SK-N-MC (cell line): ENCODE measurements around the gene IL12RB1.
"Not testable (repeated sequence)": the region's sequence is repeated elsewhere in the genome, so short reads cannot be mapped to it uniquely, and the experiment has no call there.

Experiments used
- EZH2 ChIP-seq: fragments of 200-600 bp; sonication (generic); IDR thresholded peaks from one replicate; pipeline ENCODE4 v1.6.1; 2017; ENCODE audit warnings: antibody characterized with exemption
- POLR2AphosphoS5 ChIP-seq: IDR thresholded peaks from 2 replicates; pipeline ENCODE4 v1.6.1; 2012; ENCODE audit warnings: mild to moderate bottlenecking, low read depth, low read length, borderline replicate concordance

DNA sequence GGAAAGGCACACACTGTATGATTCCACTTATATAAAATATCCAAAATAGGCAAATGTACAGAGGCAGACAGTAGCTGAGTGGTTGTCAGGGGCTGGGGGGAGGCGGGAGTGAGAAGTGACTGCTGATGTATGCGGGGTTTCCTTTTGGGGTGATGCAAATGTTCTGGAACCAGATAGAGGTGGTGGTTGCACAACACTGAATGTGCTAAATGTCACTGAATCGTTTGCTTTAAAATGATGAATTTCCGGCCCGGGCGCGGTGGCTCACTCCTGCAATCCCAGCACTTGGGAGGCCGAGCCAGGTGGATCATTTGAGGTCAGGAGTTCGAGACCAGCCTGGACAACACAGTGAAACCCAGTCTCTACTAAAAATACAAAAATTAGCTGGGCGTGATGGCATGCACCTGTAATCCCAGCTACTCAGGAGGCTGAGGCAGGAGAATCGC lies 2.4 kb upstream of the IL12RB1 start:
- TF ChIP-seq POLR2AphosphoS5, EZH2: not testable (repeated sequence)
